HG03469 (cell line): ENCODE results near the gene DCD.
"Not testable (repeated sequence)": the region's sequence is repeated elsewhere in the genome, so short reads cannot be mapped to it uniquely, and the experiment has no call there.

Source experiments
- ATAC-seq: cut with Tn5 transposase; IDR thresholded peaks from one replicate; pipeline ENCODE4 v1.9.1; 2021; ENCODE audit warnings: mild to moderate bottlenecking, moderate library complexity, moderate number of reproducible peaks; ENCODE audit not compliant: unreplicated experiment

Gene DCD

GRCh38 chr12:54648265-54648664 is at the start of gene DCD:
TSS of gene DCD (minus strand) at chr12:54648365. CDS start at chr12:54648303, 62 bp downstream.
- ATAC-seq: no peak

GRCh38 chr12:54697851-54698250 is 49.7 kb upstream of the DCD start:
- ATAC-seq: no peak

DNA sequence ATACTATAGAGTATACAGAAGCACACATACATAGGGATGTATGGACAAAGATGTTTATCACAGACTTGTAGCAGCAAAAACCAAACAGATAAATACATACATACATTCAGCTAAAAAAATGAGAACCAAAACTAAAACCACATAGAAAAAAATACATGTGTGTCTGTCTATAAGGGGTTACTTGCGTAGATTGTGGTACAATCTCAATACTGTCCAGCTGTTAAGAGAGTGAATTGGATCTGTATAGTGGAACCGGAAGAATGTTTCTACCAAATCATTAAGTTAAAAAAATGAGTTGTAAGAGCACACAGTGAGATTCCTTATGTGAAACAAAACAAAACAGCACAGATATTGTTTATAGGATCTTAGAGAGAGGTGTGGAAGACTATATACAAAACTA is 44.2 kb upstream of the DCD start:
- no peak for ATAC-seq

DNA sequence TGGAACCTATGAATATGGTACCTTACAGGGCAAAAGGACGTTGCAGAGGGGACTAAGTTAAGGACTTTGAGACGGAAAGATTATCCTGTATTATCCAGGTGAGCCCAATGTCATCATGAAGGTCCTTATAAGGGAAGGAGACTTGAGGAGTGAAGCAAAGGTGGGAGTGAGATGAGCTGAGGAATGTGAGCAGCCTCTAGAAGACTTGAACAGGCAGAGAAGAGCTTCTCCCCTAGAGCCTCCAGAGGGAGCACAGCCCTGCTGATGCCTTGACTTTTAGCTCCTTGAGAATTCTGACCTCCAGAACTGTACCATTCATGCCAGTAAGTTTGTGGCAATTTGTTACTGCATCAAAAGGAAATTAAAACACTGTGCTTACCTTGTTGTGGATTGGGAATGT is 41.8 kb upstream of the DCD start:
- ATAC-seq: no peak

DNA sequence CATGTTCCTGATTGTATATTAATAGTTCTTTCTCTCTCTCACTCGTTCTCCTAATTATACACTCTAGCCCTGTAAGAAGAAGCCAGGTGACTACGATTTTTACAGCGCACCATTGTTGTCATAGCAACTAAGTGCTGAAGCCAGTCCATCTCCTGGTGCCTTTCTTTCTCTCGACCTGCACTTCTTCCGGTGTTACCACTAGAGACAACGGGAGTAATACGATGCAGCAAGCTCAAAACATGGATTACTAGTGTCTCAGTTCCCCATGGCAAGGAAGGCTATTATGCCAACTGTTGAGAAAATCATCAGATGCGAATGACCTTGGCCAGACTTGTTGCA is 40.8 kb upstream of the DCD start:
- ATAC-seq: no peak

DNA sequence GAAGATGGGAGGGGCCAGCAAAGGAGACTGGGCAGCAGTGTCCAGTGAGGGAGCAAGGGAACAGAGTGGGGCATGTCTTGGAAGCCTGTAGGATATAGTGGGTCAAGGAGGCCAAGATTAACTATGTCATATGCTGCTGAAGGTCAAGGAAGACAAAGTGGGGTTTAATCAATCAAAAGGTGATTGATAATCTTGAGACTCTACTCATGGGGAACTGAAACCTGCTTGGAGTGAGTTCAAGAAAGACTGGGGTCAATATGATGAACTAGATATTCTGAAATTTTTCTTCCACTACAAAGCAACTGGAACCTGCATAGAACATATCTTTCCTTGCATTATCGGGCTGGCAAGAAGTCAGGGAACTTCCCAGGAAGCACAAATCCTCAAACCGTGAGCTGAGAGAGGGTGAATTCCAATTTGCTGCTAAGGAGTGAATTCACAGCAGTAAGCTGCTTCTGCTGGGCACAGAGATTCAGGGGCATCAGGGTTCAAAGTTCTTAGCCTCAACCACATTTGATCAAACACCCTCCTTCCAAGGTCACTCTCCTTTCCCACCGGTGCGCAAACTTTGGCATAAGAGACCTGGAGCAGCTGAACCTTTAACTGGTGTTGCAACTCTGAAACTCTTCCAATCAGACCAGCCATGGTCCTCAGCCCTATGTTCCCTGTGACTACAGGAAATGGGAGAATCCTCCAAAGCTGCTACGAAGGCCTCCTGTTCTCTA is 40.3 kb upstream of the DCD start:
- ATAC-seq: no peak

GRCh38 chr12:54684636-54685630 is 36.8 kb upstream of the DCD start:
- ATAC-seq: no peak

DNA sequence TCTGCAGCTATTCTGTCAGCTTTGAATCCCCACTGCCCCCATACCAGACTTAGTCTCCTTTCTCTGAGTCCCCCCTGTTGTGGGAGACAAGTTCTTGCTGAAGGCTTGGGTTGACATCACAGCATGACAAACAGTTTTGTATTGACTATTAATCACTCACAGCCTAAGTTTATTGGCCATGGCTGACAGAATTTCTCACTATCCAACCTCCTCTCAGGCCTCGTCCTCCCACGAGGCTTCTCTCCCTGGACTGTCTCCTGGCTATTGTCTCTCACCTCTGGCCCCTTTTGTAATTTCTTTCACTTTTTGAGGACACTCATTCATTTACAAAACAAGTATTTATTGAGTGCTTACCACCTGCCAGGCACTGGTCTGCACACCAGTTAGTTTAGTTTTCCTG is 35.2 kb upstream of the DCD start:
- no peak for ATAC-seq

DNA sequence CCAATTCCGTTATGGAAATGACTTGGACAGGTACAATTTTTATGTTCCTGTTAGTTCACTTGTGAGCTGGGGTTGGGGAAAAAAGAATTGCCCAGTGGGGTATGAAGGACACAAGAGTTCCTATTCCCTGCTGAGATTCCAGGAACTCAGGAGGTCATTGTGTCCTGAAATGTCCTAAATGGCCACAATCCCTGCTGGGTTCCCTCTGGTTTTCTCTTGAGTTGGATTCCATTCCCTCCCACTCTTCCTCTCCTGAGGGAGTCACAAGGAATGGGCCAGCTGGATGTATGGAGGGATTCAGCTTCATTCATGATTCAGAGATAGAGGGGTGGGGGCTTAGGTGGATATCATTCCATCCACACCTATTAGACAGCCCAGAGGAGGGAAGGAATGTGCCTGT is 34.5 kb upstream of the DCD start:
- ATAC-seq: no peak

GRCh38 chr12:54680374-54680773 is 32.2 kb upstream of the DCD start:
- ATAC-seq: peak; percentile 60

GRCh38 chr12:54678131-54678530 is 30.0 kb upstream of the DCD start:
- no peak for ATAC-seq

GRCh38 chr12:54667945-54668344 is 19.8 kb upstream of the DCD start:
- ATAC-seq: no peak

DNA sequence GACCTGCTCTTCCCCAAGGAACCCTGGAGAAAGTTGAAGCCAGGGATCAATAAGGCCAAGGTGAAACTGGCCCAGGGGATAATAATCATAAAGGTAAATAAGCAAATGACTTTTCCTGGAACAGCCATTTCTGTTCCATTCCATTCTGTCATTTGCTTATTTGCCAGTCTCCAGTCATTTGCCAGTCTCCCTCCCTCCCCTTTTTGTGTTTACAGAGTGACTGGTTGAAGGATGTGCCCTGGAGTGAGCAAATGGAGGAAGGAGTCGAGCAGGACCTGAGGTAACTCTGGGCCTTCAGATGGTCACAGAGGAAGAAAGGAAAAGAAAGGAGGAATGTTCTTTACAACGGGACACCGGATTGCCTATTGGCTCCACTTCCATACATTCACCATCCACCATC is 17.8 kb upstream of the DCD start:
- ATAC-seq: no peak

DNA sequence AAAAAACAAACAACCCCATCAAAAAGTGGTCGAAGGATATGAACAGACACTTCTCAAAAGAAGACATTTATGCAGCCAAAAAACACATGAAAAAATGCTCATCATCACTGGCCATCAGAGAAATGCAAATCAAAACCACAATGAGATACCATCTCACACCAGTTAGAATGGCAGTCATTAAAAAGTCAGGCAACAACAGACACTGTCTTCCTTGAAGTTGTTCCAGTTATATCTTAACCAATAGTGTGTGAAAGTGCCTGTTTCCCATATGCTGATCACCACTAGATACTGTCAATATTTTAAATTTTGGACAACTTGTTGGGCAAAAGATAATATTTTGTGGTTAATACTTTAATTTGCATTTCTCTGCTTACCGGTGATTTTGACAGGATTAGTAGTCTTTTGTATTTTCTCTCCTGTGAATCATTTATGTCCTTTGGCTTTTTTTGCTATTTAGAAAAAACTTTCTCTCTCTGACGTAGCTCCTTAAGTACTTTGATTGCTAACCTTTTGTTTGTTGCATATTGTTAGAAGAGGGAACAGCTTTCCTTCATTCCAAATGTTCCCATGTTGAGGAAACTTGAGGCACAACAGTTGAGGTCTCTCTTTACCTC is 17.0 kb upstream of the DCD start:
- ATAC-seq: not testable (repeated sequence)

DNA sequence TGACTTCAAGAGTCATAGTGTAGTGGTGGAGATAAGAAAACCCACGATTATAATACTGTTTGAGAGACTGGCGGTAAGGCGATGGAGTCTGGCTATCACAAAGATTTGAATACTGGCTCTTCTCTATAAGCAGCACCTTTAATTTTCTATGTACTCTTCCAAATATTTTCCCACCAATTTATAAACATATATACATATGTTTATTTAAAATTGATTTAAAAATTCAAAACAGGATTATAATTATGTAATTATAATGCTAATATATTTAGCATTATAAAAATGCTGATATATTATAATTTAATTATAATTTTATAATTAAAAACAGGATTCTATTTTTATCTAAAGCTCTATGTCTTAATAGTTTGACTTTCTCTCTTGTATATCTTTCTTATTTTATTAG is 15.4 kb upstream of the DCD start:
- ATAC-seq: no peak

DNA sequence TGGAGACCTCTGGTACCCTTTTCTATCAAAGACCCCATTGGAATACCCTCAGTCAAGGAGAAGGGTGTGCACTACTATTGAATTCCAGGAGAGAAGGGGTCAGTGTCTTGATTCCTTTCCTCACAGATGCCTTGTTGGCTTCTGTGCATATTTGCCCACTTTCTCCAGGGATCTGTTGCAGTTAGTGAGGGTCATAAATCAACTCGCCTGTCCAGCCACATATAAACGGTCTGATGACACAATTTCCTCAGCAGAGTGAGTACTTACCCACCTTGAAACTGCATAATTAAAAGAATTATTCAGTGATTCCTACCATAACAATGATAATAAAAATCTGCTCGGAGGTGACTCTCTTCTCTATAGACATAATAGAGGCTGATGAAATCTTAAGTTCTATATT is 13.9 kb upstream of the DCD start:
- ATAC-seq: no peak

DNA sequence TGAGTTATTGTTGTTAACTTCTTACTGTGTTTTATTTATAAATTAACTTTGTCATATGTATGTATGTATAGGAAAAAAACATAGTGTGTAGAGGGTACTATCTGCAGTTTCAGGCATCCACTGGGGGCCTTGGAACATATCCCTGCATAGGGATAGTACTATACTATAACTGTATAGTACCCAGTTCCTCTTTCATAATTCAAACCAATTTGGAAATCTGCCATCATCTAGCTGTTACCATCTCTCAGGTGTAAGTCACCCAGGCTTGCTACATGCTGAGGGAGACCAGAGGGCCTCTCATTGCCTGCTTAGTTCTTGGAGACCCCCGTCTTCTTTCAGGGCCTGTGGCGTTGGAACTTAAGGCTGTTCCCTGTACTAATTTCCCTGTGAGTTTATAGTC is 12.9 kb upstream of the DCD start:
- ATAC-seq: no peak

DNA sequence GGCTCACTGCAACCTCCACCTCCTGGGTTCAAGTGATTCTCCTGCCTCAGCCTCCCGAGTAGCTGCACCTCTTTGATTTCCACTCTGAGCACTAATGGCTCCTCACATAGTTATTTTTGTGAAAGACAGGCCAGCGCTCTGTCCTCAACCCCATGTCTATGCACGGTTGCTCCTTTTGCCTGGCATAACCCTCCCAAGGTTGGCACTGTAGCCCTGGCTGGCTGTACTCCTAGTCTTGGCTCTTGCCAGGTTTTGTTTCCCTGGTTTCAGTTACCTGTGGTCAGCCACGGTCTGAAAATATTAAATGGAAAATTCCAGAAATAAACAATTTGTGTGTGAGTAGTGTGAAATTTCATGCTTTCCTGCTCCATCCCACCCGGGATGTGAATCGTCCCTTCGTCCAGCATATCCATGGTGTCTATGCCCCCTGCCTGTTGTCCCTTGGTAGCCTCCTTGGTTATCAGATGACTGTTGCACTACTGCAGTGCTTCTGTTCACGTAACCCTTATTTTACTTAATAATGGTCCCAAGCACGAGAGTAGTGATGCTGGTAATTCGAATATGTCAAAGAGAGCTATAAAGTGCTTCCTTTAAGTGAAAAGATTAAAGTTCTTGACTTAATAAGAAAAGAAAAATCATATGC is 12.3 kb upstream of the DCD start:
- ATAC-seq: no peak

GRCh38 chr12:54658306-54659264 is 10.4 kb upstream of the DCD start:
- peak; percentile 55 for ATAC-seq

GRCh38 chr12:54657105-54657607 is 9.0 kb upstream of the DCD start:
- ATAC-seq: no peak
